ENCODE measurements around the gene OXSM. TPM values are rescaled to one million over a fixed set of nuclear protein-coding genes. Genes with fewer than 3 reads are reported as not detected.

Gene OXSM
- total RNA-seq, 1 experiment from 2014 or later, result 17.7 TPM

DNA sequence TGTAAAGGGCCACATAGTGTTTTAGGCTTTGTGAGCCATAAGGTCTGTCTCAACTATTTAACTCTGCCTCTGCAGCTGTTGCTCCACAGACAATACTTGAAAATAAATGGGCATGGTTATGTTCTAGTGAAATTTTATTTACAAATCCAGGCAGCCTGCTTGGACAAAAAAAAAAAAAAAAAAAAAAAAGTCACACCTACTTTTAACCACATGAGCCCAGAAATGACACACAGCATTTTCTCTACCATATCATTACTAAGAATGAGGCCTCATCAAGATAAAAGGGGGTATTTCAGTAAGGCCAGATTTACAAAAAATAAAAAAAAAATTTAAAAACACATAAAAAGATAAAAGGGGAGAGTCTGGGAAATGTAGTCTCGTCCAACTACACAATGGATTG, 4.9 kb upstream of the OXSM start:
- ChIA-PET POLR2A (interaction anchor here (0.7 kb wide), 1 partner anchor 260 kb away, joined by 3 read pairs; no protein-coding TSS in a partner anchor), RAD21 (ENCODE audit: low non-redundant PET in 1 of 2, low total read pairs in 2 of 2, uncharacterized antibody in 2 of 2, unreplicated experiment in 2 of 2) (no interaction called here), CTCF (no interaction called here)
- H3K27ac ChIP-seq (ENCODE audit: low read depth, low read length), result no peak overlapping the region
- H3K79me2 ChIP-seq (ENCODE audit: insufficient read depth, low read length), result peaks cover 29% of the 10 kb centered on the region
- H2AFZ ChIP-seq (ENCODE audit: low read depth, low read length, poor library complexity, severe bottlenecking), result no peak overlapping the region
- DNase-seq (ENCODE audit: low read depth, low spot score), result no peak
- no peaks in the 10 kb centered on the region for H3K9me2 ChIP-seq (ENCODE audit: insufficient read depth)
- intact Hi-C loops (cut with micrococcal nuclease), result no loop called here
- no peak overlapping the region for H3K9ac ChIP-seq (ENCODE audit: low read length)
- H3K4me2 ChIP-seq (ENCODE audit: low read length), result no peak overlapping the region
- no peak for ATAC-seq
- no peaks in the 10 kb centered on the region for H3K9me3 ChIP-seq (ENCODE audit: control insufficient read depth in 1 of 2, insufficient read depth in 1 of 2, low read depth in 1 of 2, low read length in 2 of 2)
- TF ChIP-seq EGR1 (IDR thresholded peaks at IDR 0.05; ENCODE audit: low read depth), result no peak
- TF ChIP-seq SIN3A (IDR thresholded peaks at IDR 0.05; ENCODE audit: low read depth), result no peak
- H3K36me3 ChIP-seq (ENCODE audit: control insufficient read depth in 1 of 2, insufficient read depth in 2 of 2, low read length in 2 of 2), result no peaks in the 10 kb centered on the region
- H3K4me1 ChIP-seq (ENCODE audit: control insufficient read depth in 1 of 2, insufficient read depth in 2 of 2, low read length in 2 of 2), result peaks cover 3 to 26% of the 10 kb centered on the region in 2 experiments; a peak in 2 of 4 replicates
- BruUV-seq (replicated peaks), result no TSS peak
- H4K20me1 ChIP-seq (ENCODE audit: insufficient read depth), result no peaks in the 10 kb centered on the region
- no peaks in the 10 kb centered on the region for H3K27me3 ChIP-seq (ENCODE audit: insufficient read depth, low read length)
- no peak overlapping the region for H3K4me3 ChIP-seq (replicated peaks in 1 of 2; ENCODE audit: low read depth in 1 of 2, low read length in 2 of 2)

DNA sequence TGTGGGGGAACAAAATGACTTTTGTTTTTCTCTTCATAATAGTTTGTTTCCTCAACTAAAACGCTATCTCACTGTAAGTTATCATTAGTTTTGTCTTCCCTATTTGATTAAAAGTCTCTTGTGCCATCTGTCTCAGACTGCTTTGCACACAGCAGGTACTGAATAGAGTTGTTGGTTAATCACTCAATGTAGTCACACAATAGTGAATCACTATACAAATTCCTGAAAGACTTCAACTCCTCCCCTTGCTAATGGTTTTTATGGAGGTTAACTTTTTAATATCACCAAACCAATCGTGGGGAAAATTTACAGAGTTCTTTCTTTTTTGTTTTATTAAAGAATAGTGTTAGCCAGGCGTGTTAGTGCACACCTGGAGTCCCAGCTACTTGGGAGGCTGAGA, 4.1 kb upstream of the OXSM start:
- ChIA-PET RAD21 (ENCODE audit: low non-redundant PET in 1 of 2, low total read pairs in 2 of 2, uncharacterized antibody in 2 of 2, unreplicated experiment in 2 of 2) (no interaction called here), CTCF (no interaction called here), POLR2A (no interaction called here)
- peaks cover 27% of the 10 kb centered on the region for H3K79me2 ChIP-seq (ENCODE audit: insufficient read depth, low read length)
- intact Hi-C loops (cut with micrococcal nuclease), result no loop called here
- ATAC-seq, result no peak
- no peaks in the 10 kb centered on the region for H4K20me1 ChIP-seq (ENCODE audit: insufficient read depth)
- H3K9me2 ChIP-seq (ENCODE audit: insufficient read depth), result no peaks in the 10 kb centered on the region
- BruUV-seq (replicated peaks), result no TSS peak
- H3K9me3 ChIP-seq (ENCODE audit: control insufficient read depth in 1 of 2, insufficient read depth in 1 of 2, low read depth in 1 of 2, low read length in 2 of 2), result no peaks in the 10 kb centered on the region
- no peak overlapping the region for H3K4me2 ChIP-seq (ENCODE audit: low read length)
- H3K27ac ChIP-seq (ENCODE audit: low read depth, low read length), result no peak overlapping the region
- H3K36me3 ChIP-seq (ENCODE audit: control insufficient read depth in 1 of 2, insufficient read depth in 2 of 2, low read length in 2 of 2), result no peaks in the 10 kb centered on the region
- peaks cover 3 to 30% of the 10 kb centered on the region in 2 experiments; a peak in 2 of 4 replicates for H3K4me1 ChIP-seq (ENCODE audit: control insufficient read depth in 1 of 2, insufficient read depth in 2 of 2, low read length in 2 of 2)
- no peak for TF ChIP-seq SRF (IDR thresholded peaks at IDR 0.05; ENCODE audit: low read depth)
- TF ChIP-seq EZH2 (IDR thresholded peaks at IDR 0.05), result no peak
- no peak for TF ChIP-seq POLR2AphosphoS5 (IDR thresholded peaks at IDR 0.05; ENCODE audit: low read depth, low read length)
- TF ChIP-seq TCF7L2 (IDR thresholded peaks at IDR 0.05; ENCODE audit: borderline replicate concordance, extremely low read depth, insufficient read depth, insufficient read length), result no peak
- no peak for TF ChIP-seq EZH2phosphoT487 (IDR thresholded peaks at IDR 0.05; ENCODE audit: borderline replicate concordance)
- TF ChIP-seq RAD21 (IDR thresholded peaks at IDR 0.05; ENCODE audit: low read depth), result no peak
- TF ChIP-seq ZNF274 (IDR thresholded peaks at IDR 0.05; ENCODE audit: low read depth, low read length), result no peak
- no peak for TF ChIP-seq SIN3A (IDR thresholded peaks at IDR 0.05; ENCODE audit: low read depth)
- no peak overlapping the region for H3K4me3 ChIP-seq (replicated peaks in 1 of 2; ENCODE audit: low read depth in 1 of 2, low read length in 2 of 2)
- DNase-seq (ENCODE audit: low read depth, low spot score), result no peak
- H3K27me3 ChIP-seq (ENCODE audit: insufficient read depth, low read length), result no peaks in the 10 kb centered on the region
- no peak overlapping the region for H3K9ac ChIP-seq (ENCODE audit: low read length)
- no peak overlapping the region for H2AFZ ChIP-seq (ENCODE audit: low read depth, low read length, poor library complexity, severe bottlenecking)
